Muscle of back (tissue), 10 donors: Measurements from ENCODE around the gene FAM169A. TPM values are rescaled to one million over a fixed set of nuclear protein-coding genes. Genes with fewer than 3 reads are reported as not detected.

ENCODE experiments used
- polyA plus RNA-seq, 10 donors: library from polyadenylated mRNA; unstranded; fragments of 120-200 nt; gene quantifications; one replicate each; pipeline ENCODE4 v1.2.1, GENCODE V29; 2013; ENCODE audit not compliant: insufficient read length in 10 of 10

FAM169A gene
- polyA plus RNA-seq, 10 donors = 0.69 to 2.2 (median 0.97) TPM

Other genes starting within 250 kb of the FAM169A start
- gene ENC1, start 225.7 kb downstream of the FAM169A start, polyA plus RNA-seq = 10 to 100 TPM; 21.3 to 40.0 (median 27.2) TPM
- 10 to 100 TPM; 35.2 to 54.0 (median 42.0) TPM for gene HEXB, start 181.2 kb downstream of the FAM169A start, polyA plus RNA-seq
- gene GFM2, start 99.3 kb downstream of the FAM169A start, polyA plus RNA-seq = 10 to 100 TPM; 20.2 to 31.8 (median 25.3) TPM
- gene NSA2, start 99.1 kb downstream of the FAM169A start, polyA plus RNA-seq = 100 to 1,000 TPM; 223 to 338 (median 230) TPM
- gene GCNT4, start 186.2 kb upstream of the FAM169A start, polyA plus RNA-seq = under 1 TPM; 0.05 to 0.95 (median 0.12) TPM